NT2/D1 (cell line): ENCODE measurements around the gene OR1Q1.

Source experiments
- SUZ12 ChIP-seq: IDR thresholded peaks from 2 replicates; pipeline ENCODE4 v1.6.1; 2011; ENCODE audit not compliant: insufficient read length, insufficient read depth; ENCODE audit errors: extremely low read depth
- YY1 ChIP-seq: IDR thresholded peaks from 2 replicates; pipeline ENCODE4 v1.6.1; 2011; ENCODE audit not compliant: insufficient read length, insufficient read depth

DNA sequence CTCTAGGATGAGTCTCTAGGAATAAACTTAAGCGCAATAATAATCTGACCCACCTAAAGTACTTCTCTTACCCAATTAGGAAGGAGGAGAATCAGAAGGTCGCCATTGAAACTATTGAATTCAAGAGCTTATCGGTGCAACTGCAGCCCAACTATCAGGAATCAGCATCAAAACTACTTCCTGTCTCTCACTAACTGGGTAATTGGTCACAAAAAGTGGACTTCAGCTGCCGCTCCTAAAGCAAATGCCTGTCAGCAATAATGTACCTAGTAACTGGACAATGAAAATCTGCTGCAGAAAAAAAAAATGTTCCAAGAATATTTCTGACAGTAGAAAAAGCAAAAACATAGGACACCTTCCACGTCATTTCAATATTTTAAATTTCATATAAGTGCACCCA is 34.7 kb upstream of the OR1Q1 start:
- TF ChIP-seq SUZ12 (no peak), YY1 (no peak)
